GM10248 (cell line): Measurements from ENCODE around the gene WIPF2.

ENCODE experiments used
- CTCF ChIA-PET: fragments of 300-600 bp; sonication (Branson Sonifier 250); formaldehyde crosslinking; extraction: SDS; loops from one replicate; lab custom pipeline; 2021; ENCODE audit warnings: antibody characterized with exemption; lab: Yijun Ruan, JAX
- POLR2A ChIA-PET: fragments of 350-650 bp; sonication (Branson Sonifier 250); formaldehyde crosslinking; extraction: SDS; loops from one replicate; lab custom pipeline; 2020; ENCODE audit warnings: antibody characterized with exemption; lab: Yijun Ruan, JAX
- DNase-seq: peaks from one replicate; pipeline ENCODE4 v3.0.0; 2012; ENCODE audit errors: extremely low spot score
- TF ChIP-seq, protein P1 (sequence below): IDR thresholded peaks from 2 replicates; pipeline ENCODE4 v1.5.1; 2012; ENCODE audit warnings: mild to moderate bottlenecking, low read depth; ENCODE audit errors: extremely low read depth, missing control alignments, control extremely low read depth

Gene WIPF2

DNA sequence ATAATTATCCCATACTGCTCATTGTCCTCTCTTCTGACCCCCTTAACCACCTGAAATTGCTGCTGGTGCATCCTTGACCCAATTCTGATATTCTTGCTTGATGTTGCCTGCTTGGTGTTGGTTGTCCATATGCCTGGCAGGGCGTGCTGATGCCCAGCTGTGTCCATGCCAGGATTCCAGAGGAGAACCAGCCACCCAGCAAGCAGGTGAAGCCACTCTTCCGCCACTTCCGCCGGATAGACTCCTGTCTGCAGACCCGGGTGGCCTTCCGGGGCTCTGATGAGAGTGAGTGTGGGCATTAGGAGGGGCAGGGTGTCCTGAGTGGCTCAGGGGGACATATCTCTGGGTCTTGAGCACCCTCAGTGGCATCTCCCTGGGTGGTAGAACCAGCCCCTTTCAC is 30.4 kb upstream of the WIPF2 start:
- POLR2A ChIA-PET, result no interaction called here
- TF ChIP-seq, protein P1, sequence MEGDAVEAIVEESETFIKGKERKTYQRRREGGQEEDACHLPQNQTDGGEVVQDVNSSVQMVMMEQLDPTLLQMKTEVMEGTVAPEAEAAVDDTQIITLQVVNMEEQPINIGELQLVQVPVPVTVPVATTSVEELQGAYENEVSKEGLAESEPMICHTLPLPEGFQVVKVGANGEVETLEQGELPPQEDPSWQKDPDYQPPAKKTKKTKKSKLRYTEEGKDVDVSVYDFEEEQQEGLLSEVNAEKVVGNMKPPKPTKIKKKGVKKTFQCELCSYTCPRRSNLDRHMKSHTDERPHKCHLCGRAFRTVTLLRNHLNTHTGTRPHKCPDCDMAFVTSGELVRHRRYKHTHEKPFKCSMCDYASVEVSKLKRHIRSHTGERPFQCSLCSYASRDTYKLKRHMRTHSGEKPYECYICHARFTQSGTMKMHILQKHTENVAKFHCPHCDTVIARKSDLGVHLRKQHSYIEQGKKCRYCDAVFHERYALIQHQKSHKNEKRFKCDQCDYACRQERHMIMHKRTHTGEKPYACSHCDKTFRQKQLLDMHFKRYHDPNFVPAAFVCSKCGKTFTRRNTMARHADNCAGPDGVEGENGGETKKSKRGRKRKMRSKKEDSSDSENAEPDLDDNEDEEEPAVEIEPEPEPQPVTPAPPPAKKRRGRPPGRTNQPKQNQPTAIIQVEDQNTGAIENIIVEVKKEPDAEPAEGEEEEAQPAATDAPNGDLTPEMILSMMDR, result no peak
- DNase-seq, result no peak
- CTCF ChIA-PET, result interaction anchor here (0.9 to 8.1 kb wide), 8 partner anchors 9 to 113 kb away, joined by 3 to 78 read pairs (median 4); no protein-coding TSS in a partner anchor

DNA sequence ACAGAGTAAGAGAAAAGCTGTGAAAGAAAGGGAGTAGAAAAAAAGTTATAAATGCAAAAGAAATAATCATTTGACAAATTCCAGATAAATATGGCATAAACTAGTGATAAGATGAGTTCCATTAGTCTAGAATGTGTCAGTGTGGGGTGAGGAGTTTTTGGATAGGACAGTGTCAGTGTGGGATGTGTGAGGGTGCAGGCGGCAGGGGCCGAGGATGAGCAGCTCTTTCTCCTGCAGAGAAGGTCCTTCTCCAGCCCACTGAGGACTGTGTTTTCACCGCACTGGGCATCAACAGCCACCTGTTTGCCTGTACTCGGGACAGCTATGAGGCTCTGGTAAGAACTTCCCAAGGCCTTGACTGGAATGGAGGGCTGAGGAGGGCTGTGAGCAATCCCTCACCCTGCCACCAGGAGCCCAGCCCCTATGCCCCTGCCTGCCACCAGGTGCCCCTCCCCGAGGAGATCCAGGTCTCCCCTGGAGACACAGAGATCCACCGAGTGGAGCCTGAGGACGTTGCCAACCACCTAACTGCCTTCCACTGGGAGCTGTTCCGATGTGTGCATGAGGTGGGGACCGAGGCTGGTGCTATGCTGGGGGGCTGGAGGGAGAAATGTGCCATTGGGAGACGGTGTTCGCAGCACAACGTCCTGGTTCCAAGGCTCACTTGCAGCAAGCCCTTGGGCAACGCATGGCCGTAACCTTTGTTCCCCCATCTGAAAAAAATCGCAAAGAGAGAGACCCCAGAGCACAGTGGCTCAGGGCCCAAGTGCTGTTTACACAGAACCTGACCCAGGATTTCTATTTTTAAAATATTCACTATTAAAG is 28.7 kb upstream of the WIPF2 start:
- ChIA-PET CTCF (interaction anchor here (0.7 to 8.1 kb wide), 25 partner anchors 8 to 178 kb away, joined by 3 to 78 read pairs (median 4); partner anchors contain the start of genes CASC3, RAPGEFL1, THRA and WIPF2), POLR2A (no interaction called here)
- TF ChIP-seq, protein P1, result no peak
- DNase-seq, result peak; percentile 45

DNA sequence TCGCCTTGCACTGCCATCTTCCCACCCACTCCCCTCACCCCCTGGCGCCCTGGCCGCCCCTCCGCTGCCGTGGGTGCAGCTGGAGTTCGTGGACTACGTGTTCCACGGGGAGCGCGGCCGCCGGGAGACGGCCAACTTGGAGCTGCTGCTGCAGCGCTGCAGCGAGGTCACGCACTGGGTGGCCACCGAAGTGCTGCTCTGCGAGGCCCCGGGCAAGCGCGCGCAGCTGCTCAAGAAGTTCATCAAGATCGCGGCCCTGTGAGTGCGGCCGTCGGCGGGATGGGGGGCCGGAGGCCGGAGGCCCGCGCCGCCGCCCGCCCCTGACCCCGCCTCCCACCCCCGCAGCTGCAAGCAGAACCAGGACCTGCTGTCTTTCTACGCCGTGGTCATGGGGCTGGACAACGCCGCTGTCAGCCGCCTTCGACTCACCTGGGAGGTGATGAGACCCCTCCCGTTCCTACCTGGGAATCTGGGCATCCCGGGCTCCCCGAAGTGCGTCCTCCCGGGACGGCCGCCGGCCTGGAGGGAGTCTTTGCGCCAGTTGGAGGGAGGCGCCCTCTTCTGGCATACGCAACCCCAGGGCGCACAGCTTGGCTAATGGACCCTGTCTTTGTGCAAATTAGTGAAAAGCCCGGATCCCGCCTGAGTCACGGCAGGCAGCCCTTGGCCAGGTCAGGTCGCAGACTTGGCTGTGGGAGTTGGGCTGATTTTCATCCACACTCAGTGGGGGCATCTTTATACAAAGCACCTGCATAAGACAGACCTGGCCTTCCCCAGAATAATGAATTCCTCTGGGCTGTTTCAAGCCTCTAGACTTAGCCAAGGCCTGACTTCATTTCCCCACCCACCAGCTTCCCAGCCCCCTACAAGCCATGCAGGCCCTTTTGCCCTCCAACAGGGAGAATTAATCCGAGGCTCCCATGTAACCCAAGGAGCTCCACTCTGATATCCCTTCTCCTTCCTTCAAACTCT is 27.6 kb upstream of the WIPF2 start:
- DNase-seq, result peak; percentile 87
- POLR2A ChIA-PET, result no interaction called here
- CTCF ChIA-PET, result interaction anchor here (0.7 to 8.1 kb wide), 28 partner anchors 9 to 536 kb away, joined by 3 to 78 read pairs (median 4); partner anchors contain the start of genes CASC3, RAPGEFL1, THRA and WIPF2
- TF ChIP-seq, protein P1, result peak; percentile 90

DNA sequence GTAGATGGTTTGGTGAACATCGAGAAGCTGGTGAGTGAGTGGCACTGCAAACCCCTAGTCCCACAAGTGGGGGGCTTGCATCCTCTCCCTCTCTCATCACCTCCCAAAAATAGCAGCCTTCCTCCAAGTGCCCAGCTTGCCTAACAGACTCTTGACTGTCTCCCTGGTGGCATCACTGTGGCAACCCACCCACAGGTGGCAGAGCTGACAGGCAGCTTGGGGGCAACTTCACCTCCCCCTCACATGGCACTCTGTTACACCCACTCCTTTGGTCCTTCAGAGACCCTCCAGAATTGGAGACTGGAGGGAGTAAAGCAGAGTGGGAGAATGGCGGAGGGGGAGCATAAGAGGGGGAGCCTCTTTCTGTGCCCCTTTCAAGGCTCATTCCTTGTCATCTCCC is 26.1 kb upstream of the WIPF2 start:
- ChIA-PET POLR2A (no interaction called here), CTCF (interaction anchor here (0.6 to 8.1 kb wide), 12 partner anchors 8 to 178 kb away, joined by 3 to 78 read pairs (median 10); partner anchors contain the start of genes CSF3, RARA and WIPF2)
- DNase-seq, result no peak
- TF ChIP-seq, protein P1, result no peak

DNA sequence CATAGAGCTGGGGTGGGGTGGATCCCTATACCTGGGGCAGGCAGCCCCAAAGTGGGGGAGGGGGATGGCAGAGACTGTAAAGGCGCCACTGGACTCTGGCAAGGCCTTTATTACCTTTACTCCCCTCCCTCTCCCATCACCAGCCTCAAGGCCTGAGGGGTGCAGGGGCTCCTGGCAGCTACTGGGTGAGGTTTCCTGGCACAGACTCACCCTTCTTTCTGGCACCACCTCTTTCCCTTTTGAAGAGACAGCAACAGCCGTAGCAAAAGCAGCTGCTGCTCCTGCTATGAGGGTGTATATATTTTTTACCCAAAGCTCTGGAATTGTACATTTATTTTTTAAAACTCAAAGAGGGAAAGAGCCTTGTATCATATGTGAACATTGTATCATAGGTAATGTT is 24.3 kb upstream of the WIPF2 start:
- CTCF ChIA-PET, result interaction anchor here (1.3 to 8.1 kb wide), 8 partner anchors 7 to 96 kb away, joined by 3 to 78 read pairs (median 8); partner anchors contain the start of gene WIPF2
- POLR2A ChIA-PET, result interaction anchor here (0.6 kb wide), 1 partner anchor 727 kb away, joined by 3 read pairs; no protein-coding TSS in a partner anchor

More for the DNA sequence above, 24.3 kb upstream of the WIPF2 start:
- no peak for DNase-seq
- TF ChIP-seq, protein P1, result no peak
